Measurements from ENCODE around the gene P2RY14.

P2RY14 gene

DNA sequence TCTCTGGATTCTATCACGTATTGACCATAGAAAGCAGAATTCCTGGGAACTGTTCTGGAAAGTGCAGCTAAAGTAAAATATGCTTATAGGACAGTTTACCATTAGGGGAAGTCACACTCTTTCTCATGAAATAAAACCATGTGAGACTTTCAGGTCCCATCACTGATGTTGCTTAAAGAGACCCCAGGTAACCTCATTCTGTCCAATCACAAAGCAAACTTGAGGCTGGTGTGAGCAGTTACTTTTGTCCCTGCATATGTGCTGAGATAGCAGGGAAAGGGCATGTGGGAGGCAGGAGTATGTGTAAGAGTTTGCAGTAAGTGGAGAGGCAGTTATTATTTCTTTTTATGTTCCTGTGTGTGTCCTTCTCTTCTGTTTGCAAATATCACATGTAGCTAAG, 22.2 kb upstream of the P2RY14 start:
- DNase-seq: no peak

DNA sequence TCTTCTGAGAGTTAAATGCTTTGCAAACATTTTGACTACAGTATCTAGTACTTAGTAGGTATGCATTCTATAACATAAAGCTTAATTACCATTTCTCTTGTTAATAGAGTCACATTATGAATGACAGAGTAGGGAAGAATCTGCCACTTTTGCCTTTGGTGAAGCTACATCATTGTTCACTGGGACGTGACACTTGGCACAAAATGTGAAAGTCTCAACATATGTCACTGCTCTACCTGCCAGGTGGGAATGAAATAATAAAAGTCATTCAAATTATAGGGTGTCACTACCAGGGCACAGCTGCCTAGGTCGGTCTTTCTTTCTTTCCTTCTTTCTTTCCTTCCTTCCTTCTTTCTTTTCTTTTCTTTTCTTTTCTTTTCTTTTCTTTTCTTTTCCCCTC, 20.7 kb upstream of the P2RY14 start:
- DNase-seq: no peak

DNA sequence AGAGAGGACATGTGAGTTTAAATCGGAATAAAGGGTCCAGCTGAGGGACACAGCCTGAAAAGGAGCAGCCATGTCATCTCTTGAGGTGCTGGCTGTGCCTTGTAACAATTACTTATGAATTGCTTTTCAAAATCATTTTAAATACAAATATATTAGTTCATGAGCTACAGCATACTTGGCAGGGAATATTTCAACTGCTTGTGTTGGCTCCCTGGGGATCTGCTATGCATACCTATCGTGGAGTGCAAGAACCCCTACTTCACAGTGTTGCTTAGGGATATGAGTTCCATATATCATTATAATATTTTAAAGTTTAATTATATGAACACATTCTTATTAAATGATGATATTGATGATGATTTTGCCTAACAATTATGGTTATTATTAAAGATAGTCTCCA, 19.1 kb upstream of the P2RY14 start:
- DNase-seq: no peak

DNA sequence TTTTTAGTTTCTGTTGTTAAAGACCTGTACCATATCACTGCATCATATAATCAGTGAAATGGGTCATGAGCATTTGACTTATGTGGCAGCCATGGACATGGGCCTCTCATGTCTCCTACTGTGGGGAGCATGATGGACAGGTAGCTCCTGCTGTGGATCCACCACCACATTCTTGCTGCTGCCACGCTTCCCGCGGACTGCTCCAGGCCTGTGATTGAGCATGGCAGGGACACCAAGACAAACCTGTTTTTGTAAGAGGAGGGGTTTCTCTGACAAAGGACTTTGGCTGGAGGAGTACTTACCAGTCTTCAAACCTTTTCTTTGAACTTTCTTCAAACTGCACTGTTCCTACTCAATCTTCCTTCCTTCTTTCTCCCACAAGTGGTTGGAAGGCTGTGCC, 17.9 kb upstream of the P2RY14 start:
- DNase-seq: no peak

DNA sequence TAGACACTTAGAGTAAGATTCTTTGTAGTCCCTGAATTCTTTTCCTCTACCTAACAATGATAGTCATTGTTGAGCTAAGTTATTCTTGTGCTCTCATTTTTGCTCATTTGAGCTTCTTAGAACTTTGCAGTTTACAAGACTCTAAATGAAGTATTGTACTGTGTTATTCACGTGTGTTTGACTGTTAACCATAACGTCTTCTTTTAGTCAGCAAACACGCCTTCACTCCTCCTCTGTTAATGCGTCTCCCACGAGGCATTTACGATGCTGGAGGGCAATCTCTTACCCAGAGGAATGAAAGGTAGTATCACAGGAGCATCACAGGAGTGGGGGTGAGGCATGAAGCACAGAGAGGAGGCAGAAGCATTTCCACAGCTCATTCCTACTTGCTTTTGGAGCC, 14.8 kb upstream of the P2RY14 start:
- no peak for DNase-seq

DNA sequence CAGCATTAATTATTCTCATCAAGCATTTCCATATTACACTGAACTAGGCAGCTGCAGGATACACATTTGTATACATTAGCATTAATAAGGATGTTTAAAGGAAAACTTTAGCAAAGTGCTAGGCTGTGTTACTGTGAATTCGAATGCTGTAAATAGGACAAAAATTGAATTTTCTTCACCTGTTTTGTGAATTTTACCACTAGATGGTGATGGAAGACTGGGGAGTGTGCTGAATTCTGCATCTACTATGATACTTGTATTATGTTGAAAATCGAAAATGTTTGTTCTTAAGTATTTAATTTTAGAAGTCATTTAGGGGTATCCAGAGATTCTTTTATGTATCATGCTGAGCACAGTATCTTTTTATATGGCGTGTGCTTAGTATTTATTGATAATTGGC, 12.3 kb upstream of the P2RY14 start:
- DNase-seq: no peak

DNA sequence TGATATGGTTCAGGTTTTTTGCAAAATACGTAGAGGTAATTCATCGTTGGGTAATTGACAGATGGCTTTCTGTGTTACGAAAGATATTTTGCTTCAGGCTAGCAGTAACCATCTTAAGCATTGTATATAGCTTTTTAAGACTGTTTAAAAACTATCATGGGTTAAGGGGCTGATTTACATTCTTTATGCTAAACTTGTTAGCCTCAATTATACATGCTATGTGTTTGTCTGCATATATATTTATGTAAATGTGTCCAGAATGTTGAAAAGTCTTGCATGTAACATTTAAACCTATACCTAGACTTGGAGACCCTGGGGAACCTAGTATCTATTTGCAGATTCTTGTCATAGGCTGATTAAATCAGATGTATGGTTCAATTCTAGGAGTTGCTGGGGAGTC, 11.1 kb upstream of the P2RY14 start:
- no peak for DNase-seq

DNA sequence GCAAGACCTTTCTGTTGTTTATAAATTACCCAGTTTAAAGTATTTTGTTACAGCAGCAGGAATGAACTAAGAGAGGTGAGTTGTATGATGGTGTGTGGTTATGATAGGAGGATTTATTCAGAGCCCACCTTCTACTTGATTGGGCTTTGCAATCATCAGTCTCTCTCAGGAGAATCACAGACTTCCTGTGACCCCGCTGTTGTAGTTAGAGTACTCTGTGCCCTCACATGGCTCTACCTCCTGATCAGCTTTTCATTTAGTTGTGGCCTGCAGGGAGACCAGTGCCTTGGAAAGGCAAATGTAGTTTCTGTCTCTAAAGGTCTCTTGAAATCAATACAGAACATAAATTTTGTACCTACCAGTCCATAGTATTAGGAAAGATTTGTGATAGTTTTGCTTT, 7.6 kb upstream of the P2RY14 start:
- DNase-seq: no peak

DNA sequence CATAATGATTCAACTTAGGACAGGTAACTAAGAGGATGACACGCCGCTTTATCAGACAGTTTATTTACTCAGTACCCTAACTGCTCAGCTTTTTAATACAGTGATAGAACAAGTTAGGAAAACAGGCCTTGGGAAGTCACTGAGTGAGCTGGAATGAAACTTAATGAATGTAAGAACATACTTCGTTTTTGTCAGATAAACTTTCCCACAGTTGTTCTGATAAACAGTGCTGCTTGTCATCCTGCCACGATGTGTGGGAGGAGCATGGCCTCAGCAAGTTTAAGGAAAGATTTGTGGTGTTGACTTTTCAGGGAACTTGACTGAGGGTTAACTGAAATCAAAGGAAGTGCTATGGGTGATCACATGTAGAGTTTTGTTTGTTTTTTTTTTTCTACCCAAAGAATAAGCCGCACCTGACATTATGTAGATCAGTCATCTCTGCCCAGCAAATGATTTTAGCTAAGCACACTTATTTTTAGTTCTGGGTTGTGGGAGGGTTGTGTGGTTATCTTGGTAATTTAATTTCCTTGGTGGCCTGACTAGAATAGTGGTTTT, 5.6 kb upstream of the P2RY14 start:
- DNase-seq: no peak

DNA sequence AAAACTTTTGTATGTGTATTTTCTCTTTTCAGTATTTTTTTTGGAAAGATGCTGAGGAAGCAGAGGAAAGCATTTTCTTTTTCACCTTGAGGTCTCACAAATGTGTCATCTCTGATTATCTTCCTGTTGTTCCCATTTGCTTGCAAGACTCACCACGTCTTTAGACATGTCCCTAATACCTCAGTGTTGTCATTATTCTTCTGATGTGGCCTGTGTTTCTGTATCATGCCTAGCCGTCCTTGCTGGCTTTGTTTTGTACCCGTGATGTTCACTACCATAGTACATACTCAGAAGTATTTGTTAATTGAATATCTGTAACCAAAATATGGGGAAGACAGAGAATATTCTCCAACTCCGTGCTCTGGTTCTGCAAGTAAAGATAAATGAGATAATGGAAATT, 5.0 kb upstream of the P2RY14 start:
- no peak for DNase-seq

DNA sequence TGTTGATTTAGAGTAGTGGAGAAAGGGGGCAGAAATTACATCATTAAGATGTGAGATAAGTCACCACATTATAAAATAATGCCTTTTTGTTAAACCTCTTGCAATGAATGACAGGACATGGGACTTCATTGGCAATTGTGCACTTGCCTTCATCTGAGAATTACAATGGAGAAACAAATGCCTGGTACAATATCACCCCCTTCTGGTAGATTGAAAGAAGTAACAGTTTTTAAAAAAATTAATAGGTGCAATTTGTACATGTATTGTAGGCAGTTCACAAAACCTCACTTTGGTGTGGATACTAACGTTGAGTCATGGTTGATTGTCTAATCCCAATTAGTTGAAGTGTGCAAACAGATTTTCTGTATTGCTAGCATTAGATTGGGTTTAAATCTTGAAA, 4.6 kb upstream of the P2RY14 start:
- DNase-seq: no peak

DNA sequence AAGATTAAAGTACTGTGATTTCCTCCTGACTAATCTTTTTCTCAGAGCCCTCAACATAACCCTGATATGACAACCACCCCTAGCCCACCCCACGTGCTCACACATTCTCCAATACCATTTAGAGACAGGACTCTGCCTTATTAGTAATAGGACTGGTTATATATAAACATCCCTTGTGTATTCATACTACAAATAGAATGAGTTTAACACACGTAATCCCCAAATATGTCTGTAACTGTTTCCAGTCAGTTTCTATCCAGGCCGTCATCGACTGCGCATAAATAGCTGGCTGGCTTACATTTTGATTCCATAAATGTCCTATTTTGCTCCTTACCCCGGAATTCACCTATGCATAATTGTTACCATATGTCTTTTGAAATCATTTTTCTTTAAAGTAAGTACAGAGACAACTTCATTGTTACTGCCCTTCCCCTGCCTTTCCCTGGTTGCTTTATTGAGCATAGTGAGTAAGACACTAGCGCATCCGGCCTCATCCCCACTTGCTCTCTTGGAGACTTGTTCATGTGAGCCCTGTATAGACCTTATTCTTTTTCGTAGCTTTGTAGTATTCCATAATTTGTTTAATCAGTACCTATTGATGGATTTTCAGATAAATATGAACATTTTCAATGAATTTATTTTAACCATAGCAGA, 3.5 kb upstream of the P2RY14 start:
- no peak for DNase-seq

DNA sequence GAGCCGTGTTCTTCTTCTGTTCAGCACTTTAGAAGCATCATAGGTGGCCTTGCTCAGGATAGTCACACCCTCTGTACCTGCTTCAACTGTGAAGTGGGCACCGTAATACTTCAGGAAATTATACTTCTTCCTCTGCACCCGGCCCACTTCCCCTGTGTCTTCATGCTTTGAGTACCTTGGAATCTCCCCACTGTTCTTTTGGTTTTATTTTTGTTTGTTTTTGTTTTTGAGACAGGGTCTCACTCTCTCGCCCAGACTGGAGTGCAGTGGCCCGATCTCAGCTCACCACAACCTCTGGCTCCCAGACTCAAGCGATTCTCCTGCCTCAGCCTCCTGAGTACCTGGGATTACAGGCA, 1.7 kb downstream of the P2RY14 start:
- DNase-seq: no peak

DNA sequence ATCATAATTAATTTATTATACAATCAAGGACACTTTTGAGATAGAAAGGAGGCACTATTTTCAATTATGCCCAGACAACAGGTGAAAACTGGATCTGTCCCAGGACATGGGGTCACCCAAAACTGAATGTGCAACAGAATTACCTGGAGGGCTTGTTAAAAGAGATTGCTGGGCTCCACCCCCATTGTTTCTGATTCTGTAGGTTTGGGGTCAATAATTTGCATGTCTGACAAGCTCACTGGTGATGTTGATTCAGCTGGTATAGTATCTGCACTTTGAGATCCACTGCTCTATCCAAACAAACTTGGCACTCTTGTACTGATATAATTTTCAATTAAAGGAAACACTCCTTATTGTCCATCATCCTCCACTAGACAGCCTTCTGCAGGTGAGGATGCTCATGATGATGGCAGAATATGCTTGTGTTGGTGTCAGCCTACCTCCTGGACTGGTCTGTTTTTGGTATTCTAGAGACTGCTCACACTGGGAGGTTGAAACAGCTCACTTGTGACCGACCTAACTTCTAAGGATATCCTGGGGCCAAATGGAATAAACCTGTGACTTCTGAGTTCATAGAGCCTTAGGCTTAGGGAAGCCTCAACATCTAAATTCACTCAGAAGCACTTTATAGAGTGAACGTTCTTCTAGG, 2.2 kb downstream of the P2RY14 start:
- DNase-seq: no peak

DNA sequence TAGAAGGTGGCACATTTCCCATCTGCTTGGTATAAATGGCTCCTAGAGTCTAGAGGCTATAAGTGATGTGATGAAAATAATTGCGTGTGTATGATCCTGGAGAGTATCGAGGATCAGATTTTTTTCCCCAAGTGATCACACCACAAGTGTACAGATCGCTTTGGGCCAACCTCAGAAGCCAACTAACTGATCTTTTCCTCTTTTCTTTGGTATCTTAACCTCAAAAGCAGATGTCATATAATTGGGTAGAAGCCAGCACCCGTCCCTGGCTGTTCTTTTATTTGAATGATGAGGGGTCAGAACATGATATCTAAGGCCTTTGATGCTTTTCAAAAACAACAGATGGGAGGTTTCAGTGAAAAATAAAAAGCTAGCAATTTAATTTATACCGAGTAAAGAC, 3.3 kb downstream of the P2RY14 start:
- DNase-seq: no peak

DNA sequence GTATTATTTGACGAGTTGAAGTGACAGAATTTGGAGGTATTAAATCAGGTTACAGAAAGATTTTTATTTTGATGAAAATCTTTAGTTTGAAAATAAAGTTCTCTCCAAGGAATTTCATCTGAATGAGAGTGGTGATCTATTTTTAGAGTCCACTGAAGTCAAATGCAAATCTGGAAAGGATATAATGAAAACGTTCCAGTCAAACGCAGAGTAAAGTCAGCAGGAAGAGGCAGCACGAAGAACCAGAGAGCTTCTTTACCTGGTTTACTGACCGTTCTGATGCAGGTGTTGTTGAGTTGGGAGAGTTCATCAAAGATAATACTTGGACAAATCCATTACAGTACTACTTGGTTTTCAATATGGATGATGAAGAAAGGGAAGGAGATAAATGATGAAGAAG, 8.7 kb downstream of the P2RY14 start:
- DNase-seq: no peak

DNA sequence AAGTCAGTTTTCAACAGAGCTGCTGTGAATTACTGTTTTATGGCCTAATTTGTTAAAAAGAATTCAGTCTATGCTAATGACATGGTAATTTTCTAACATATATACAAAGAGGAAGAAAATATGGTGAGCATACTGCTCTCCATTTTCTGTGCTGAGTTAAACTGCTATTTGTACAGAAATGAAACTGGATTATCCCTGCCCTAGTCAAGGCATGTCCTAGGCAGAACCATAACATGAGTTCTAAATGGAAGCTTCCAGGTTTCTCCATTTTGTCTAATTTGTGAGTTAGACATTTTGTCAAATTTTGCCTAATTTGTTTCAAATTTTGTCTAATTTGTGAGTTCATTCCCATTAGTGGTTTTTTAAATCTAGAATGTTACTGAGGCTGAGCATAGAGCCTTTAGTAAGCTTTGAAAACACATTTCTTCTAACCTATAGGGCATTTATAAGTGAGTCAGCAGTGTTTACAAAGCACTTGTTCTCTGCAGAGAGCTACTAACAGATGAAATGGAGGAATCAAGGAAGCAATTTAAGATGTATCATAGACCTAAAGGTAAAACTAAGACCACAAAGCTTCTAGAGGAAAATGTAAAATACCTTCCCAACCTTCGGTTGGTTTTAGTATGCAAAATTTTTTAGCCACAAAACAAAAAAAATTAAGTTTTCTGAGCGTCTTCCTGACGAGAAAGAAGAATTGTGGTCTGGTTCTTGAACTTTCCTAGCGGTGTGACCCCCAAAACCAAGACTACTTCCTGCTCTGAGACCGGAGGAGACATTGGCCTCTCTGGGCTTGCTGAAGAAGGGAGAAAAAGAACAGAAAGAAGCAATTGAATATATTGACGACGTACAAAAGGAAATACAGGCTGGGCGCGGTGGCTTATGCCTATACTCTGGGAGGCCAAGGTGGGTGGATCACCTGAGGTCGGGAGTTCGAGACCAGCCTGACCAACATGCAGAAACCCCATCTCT, 9.8 kb downstream of the P2RY14 start:
- DNase-seq: no peak

DNA sequence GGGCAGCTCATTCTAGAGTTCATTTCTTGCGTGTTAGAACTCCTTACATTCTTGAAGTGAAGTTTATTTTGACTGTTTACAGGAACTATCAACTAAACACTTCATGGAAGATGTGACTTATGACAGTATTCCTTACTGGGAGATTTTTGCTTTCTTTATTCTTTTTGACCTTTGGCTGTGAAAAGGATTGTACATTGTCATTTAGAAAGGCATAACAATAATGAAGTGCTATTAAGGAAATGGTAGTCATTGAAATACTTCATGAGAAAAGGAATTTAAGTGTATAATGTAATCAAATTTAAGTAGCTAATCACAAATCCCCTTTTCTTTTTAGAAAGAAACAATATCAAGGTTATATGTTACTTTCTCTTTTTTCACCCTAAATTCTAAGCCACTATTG, 11.3 kb downstream of the P2RY14 start:
- no peak for DNase-seq

DNA sequence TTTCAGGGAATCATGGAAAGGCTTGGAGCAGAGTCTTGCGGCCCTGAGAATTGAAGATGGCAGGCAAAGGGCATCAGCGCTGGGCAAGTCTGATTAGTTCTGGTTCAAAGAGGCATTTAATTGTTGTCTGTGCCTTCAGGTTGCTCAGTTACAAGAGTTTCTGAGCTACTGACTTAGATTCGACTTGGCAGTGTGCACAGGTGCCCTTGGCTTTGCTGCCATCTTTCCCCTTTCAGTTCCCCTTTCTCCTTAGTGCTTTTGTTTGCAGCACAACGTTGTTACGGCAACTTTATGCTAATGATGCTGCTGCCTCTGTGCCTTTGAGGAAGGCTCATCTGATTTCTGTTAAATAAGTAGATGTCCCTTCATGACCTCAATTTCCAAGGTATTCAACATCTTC, 12.5 kb downstream of the P2RY14 start:
- DNase-seq: no peak

DNA sequence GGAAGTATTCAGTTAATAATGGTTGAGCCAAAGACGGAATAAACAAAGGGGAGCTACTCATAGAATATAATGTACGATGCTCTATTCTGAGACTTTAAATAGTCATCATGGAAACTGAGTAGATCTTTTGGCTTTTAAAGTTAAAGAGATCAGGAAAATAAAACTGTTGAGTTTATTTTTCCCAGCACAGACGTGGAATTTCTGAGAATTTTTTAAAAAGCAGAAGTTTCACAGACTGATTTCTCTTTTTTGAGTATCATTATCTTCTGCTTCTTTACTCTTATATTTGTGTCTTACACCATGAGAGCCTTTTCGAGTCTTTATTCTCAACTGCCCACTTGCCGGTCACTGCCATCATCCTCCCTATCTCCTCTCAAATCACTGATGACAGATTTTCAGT, 13.2 kb downstream of the P2RY14 start:
- DNase-seq: no peak

DNA sequence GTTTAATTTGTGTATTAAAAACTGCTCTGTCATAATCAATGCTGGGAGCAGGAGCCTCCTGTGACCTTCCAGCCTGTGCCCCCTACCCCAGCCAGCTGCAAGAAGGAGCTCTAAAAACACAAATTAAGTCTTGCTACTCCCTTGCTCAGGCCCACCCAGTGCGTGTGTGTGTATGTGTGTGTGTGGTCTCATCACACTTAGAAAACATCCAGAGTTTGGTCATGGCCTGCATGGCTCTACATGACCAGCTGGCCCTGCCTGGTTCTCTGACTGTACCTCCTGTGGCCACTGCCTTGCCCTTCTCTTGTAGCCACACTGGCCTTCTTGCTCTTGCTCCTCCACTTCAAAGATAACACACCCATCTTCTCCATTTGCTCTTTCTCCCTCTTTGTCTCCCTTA, 13.7 kb downstream of the P2RY14 start:
- DNase-seq: no peak

DNA sequence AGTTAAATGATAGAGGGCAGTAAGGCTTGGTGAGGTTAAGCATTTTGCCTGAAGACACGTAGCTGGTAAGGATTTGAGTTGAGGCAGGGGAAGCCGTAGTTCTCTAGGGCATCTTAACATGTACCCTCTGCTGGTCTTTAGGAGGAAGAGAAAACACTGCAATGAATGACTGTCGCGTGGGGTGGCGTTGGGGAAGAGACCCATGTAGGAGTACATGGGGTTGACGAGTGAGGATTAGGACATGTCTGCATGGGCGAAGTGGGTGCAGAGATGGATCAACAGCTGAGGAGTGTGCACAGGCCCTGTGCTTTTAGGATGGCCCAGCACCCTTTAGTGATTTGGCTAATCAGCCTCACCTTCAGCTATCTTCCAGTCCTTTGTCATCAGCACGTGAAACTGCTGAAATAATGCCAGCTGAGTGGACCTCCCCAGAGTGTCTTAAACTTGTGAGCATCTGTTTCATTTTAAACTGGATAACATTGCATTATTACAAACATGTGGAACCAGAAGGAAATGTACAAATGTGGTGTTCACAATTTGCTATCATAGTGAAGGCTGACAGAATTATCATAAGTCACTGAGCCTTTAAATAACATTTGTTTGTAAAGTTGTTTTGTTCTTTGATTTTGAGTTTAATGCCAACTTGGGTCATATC, 15.3 kb downstream of the P2RY14 start:
- DNase-seq: no peak

DNA sequence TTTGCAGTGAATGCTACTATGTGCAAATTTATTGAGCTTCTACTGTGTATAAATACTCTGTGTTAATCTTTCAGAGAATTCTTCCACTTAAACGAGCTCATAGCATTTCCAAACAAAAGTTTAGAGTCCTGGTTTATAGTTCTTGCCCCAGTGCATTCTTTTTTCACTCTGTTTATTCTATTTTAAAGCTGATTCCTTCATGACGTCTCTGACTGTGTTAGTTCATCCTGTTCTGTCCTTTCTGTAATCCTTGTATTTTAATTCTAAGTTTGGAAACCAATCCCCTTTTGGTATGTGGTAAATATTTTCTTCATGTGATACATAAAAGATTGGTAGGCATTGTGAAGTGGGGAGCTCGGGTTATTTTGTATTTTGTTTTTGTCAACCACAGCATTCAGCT, 18.7 kb downstream of the P2RY14 start:
- no peak for DNase-seq
